Neural cell (in vitro differentiated cells): ENCODE measurements around the gene FAM168B.

Source experiments
- CTCF ChIP-seq: fragments of 450-650 bp; IDR thresholded peaks from 2 replicates; pipeline ENCODE4 v1.5.1; 2014; ENCODE audit warnings: antibody characterized with exemption, mild to moderate bottlenecking, moderate library complexity; ENCODE audit not compliant: poor library complexity, severe bottlenecking
- EP300 ChIP-seq: fragments of 450-650 bp; conservative IDR thresholded peaks from 2 replicates; pipeline ENCODE4 v1.6.1; 2014; ENCODE audit warnings: antibody characterized with exemption, mild to moderate bottlenecking, moderate library complexity; ENCODE audit not compliant: poor library complexity, severe bottlenecking
- EZH2 ChIP-seq: fragments of 200-600, 300-800 bp; shearing (Covaris generic), sonication (generic); IDR thresholded peaks from 2 replicates; pipeline ENCODE4 v1.6.1; 2014; ENCODE audit warnings: antibody characterized with exemption, low read length, borderline replicate concordance, mild to moderate bottlenecking; ENCODE audit not compliant: insufficient read depth, poor library complexity, severe bottlenecking
- MXI1 ChIP-seq: fragments of 450-650 bp; conservative IDR thresholded peaks from 2 replicates; pipeline ENCODE4 v1.6.1; 2014; ENCODE audit warnings: antibody characterized with exemption, mild to moderate bottlenecking; ENCODE audit not compliant: poor library complexity, severe bottlenecking
- POLR2AphosphoS5 ChIP-seq: IDR thresholded peaks from 2 replicates; pipeline ENCODE4 v1.6.1; 2012
- RAD21 ChIP-seq: fragments of 450-650 bp; conservative IDR thresholded peaks from 2 replicates; pipeline ENCODE4 v1.6.1; 2014; ENCODE audit warnings: antibody characterized with exemption, mild to moderate bottlenecking, moderate library complexity
- REST ChIP-seq: IDR thresholded peaks from 2 replicates; pipeline ENCODE4 v1.6.1; 2012; ENCODE audit warnings: borderline replicate concordance

- TF ChIP-seq CTCF (no peak), EZH2 (no peak), EP300 (no peak), POLR2AphosphoS5 (no peak), REST (no peak), MXI1 (no peak), RAD21 (no peak)
Observed at GRCh38 chr2:131076707-131077106, 16.6 kb downstream of the FAM168B start.
